ENCODE results near the gene IFNGR2.
"Not testable (repeated sequence)": the region's sequence is repeated elsewhere in the genome, so short reads cannot be mapped to it uniquely, and the experiment has no call there.

The IFNGR2 gene

GRCh38 chr21:33403128-33403785, at the start of gene IFNGR2:
IFNGR2 (plus strand) TSS chr21:33403413; CDS start chr21:33403544, 131 bp downstream.
- no peak for DNase-seq

GRCh38 chr21:33355355-33355754, 47.9 kb upstream of the IFNGR2 start:
- DNase-seq, result no peak

GRCh38 chr21:33355996-33356395, 47.2 kb upstream of the IFNGR2 start:
- no peak for DNase-seq

DNA sequence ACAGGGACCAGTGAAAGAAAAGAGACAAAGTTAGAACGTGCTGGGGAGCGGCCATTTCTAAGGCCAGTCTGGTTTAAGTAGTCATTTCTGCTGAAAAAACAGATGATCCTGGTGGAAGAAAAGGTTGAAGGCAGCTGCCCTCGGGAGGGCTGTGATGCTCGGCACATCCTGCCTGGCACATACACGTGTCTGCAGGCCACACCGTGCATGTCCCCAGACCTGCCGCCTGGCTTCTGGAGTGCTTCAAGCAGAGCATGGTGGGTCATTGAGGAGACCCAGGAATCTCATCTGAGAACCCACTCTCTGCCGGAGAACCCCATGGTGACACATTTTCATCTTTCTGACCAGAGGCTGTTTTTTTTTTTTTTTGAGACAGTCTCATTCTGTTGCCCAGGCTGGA, 46.0 kb upstream of the IFNGR2 start:
- no peak for DNase-seq

DNA sequence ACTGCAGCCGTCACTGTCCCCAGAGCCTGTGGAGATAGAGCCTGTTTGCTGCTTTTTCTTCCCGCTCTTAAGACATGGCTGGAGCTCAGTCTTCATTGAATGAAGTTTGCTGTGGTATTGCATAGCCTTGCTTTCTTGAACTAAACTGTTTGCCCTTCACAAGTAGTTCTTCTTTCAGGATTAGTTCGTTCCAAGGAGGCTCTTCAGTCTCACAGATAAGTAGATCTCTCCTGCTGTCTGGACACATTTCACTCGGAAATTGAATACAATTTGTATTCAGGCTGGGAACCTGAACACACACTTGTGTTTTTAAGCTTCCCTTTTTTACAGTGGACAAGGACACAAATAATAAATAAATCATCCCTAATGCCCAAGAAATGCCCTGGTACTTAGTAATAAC, 43.8 kb upstream of the IFNGR2 start:
- DNase-seq, result no peak

- no peak for DNase-seq
Measured at GRCh38 chr21:33360281-33360680, 42.9 kb upstream of the IFNGR2 start.

DNA sequence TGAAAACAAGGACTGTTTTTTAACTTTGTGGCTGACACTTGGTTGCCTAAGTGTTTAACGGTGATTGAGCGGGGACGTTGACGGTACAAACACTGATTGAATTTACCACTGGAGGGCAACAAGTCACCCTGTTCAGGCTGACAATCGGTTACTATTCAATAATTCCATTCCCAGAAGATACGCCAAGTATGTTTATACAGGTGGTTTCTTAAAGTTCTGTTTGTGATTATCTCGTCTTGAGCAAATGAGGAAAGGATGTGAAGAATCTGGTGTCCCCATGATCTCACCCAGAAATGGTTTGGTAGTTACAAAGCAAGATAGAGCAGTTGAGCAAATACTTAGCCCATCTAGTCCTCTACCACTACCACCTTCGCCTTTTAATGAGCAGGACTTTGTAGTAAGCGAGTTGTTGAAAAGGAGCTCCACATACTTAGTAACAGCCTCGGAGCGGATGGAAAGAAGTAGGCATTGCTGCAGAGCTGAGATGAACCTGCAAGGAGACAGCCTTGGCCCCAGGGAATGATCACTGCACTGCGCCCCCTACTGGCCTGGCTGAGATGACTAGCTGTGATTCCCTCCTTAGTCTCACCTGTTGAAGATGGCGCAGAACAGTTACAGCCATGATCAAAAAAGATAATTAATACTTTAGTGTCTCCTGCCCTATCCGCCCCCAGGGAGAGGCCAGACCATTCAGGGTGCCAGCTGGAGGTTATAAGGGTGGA, 42.2 kb upstream of the IFNGR2 start:
- peak; percentile 82 for DNase-seq

GRCh38 chr21:33362044-33362555, 41.1 kb upstream of the IFNGR2 start:
- DNase-seq, result no peak

DNA sequence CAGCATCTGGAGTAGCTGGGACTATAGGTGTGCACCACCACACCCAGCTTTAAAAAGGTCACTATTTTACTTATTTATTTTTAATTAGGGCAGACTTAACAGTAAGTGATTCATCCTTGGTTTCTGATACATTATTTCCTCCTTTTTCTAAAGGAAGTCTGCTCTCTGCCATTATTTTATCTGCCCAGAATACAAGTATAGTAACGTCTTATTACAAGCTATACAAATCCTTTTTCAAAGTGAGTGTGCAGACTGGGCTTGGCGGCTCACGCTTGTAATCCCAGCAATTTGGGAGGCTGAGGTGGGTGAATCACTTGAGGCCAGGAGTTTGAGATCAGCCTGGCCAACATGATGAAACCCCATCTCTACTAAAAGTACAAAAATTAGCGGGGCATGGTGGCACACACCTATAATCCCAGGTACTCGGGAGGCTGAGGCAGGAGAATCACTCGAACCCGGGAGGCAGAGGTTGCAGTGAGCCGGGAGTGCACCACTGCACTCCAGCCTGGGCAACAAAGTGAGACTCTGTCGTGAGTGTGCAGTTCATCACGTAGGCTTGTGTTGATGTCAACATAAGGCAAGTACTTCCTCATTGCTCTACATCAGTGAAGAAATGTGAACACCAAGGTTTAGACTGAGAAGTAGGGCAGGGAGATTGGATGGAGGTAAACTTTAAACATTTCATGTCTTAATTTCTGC, 39.2 kb upstream of the IFNGR2 start:
- DNase-seq, result not testable (repeated sequence)

GRCh38 chr21:33364830-33365229, 38.4 kb upstream of the IFNGR2 start:
- DNase-seq, result no peak

DNA sequence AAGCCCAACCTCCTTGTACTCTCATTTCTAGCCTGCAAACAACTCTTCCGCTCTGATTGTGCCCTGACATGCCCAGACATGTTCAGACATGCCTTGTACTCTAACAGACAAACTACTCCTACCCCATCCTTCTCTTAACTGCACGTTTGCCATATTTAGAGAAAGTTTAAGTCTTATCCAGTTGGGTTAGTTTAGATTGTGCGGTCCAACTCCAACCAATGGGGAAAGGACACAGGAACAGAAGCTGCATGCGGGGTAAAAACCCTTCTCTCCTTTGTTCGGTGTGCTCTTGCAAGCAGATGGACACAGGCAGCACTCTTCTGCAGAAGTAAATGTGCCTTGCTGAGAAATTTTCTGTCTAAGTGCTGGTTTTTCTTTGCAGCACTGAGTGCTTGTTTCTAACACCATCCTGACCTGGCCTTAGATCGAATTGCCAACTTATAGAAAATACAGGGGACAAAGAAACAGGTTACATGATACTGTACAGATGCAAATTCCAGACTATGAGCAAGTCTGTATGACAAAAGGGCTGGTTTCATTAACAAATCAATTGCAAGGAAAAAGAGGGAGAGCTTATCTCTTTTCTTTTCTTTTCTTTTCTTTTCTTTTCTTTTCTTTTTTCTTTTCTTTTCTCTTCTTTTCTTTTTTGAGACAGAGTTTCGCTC, 35.8 kb upstream of the IFNGR2 start:
- DNase-seq, result no peak

DNA sequence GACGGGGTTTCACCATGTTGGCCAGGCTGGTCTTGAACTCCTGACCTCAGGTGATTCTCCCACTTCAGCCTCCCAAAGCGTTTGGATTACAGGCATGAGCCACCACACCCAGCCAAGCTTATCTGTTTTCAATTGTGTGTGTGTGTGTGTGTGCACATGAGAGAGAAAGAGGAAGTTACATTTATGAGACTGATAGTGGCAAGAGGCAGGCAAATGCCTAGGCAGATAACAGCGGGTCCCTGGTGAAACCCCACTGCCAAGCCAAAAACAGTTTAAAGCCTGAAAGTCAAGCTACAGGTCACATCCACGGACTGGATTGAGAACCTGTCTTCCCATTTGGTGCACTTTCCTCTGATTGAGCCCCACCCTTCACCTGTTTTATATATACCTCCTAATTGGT, 35.1 kb upstream of the IFNGR2 start:
- DNase-seq, result no peak

DNA sequence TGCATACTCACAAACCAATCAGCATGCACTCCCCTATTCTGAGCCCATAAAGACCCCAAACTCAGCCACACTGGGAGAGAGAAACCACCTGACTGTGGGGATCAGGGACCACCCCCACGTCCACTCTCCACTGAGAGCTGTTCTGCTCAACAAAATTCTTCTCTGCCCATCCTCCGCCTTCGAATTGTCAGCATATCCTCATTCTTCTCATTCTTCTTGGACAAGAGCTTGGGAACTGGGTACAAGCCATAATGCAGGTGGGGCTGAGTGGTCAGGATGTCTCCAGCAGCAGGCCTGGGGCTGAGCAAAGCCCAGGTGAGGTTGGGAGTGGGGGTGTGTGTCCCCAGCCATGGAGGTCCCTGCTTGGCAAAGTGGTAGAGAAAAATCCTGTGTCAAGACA, 34.6 kb upstream of the IFNGR2 start:
- DNase-seq, result no peak

GRCh38 chr21:33369586-33369985, 33.6 kb upstream of the IFNGR2 start:
- no peak for DNase-seq

DNA sequence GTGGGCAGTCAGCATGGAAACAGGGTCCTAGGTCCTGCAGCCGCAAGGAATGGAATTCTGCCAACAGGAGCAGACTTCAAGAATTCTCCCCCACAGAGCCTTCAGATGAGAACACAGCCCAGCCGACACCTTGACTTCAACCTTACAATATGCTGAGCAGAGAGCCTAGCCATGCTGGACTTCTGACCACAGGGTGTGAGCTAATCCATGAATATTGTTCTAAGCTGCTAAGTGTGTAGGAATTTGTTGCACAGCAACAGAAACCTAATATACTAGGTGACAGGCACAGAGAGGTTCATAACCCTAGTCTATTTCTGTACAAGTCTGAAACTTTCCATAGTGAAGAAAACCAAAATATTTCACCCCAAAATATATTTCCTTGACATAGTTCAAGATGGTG, 32.9 kb upstream of the IFNGR2 start:
- DNase-seq, result no peak

- no peak for DNase-seq
Measured at GRCh38 chr21:33371366-33371765, 31.8 kb upstream of the IFNGR2 start.

GRCh38 chr21:33372582-33372981, 30.6 kb upstream of the IFNGR2 start:
- no peak for DNase-seq

DNA sequence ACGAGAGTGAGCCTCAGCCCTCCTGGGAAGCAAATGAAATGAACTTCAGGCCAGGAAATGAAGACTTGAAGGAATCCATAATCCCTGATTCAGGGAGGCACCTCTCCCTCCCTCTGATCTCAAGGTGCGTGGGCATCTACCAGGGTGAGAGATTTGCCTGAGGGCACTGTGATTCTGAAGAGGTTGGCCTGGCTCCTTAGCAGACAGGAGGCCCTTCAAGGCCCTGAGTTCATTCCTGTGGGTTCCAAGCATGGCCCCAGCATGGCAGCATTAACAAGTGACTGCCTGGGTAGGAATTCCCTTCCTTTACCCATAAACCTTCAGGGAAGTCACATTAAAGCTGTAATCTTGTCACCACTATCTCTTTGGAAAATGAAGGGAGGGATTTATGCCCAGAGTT, 29.8 kb upstream of the IFNGR2 start:
- DNase-seq, result no peak

- DNase-seq, result no peak
Measured at GRCh38 chr21:33374080-33374449, 29.1 kb upstream of the IFNGR2 start.

- DNase-seq, result peak; percentile 38
Measured at GRCh38 chr21:33374450-33375096, 28.6 kb upstream of the IFNGR2 start.

GRCh38 chr21:33375101-33375644, 28.0 kb upstream of the IFNGR2 start:
- no peak for DNase-seq

DNA sequence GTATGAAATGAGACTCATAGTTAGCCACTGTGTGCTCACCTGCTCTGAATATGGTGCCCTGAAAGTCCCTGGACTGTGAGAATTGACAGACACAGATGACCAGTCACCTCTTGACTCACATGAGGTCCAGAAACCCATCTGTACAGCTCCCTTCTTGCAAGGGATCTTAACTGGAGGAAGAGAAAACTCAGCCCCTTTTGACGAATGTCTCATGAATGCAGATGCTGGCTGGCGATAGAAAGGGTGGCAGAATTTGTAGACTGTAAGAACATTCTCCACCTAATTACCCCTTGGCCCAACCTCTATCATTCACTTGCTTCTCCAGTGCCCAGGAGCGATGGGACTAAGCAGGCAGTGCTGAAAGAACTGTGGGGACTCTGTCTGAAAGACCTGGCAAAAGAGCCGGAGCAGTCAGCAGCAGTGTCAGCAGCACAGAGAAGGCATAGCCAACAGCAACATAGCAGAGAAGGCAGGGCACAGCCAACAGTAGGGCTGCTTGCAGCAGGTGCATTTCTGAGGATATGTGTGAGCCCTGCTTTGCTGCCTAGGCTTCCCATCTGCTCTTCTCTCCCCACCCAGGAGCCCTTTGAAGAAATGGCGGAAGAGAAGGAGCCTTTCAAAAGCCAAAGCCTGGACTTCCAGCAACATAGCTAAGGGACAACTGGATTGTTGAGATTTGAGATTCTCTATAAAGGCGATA, 25.8 kb upstream of the IFNGR2 start:
- DNase-seq, result no peak
